Retinal pigment epithelial cell (primary cell): ENCODE data around the gene KIDINS220.

Source experiments
- DNase-seq: peaks from one replicate; pipeline ENCODE4 v3.0.0-alpha.2; 2010; ENCODE audit warnings: low read depth
- H3K4me3 ChIP-seq: 2 replicates; pipeline ENCODE4 v1.5.1; 2011; ENCODE audit warnings: mild to moderate bottlenecking, low read length, control low read depth, moderate library complexity
- TF ChIP-seq, protein P1 (sequence below): conservative IDR thresholded peaks from 2 replicates; pipeline ENCODE4 v1.5.1; 2011; ENCODE audit warnings: low read depth, low read length, control low read depth, inconsistent platforms

The KIDINS220 gene

GRCh38 chr2:8836971-8837794, at the start of gene KIDINS220:
TSS of gene KIDINS220 (minus strand) at chr2:8837613. CDS start at chr2:8827093, 10,520 bp downstream.
- TF ChIP-seq, protein P1, sequence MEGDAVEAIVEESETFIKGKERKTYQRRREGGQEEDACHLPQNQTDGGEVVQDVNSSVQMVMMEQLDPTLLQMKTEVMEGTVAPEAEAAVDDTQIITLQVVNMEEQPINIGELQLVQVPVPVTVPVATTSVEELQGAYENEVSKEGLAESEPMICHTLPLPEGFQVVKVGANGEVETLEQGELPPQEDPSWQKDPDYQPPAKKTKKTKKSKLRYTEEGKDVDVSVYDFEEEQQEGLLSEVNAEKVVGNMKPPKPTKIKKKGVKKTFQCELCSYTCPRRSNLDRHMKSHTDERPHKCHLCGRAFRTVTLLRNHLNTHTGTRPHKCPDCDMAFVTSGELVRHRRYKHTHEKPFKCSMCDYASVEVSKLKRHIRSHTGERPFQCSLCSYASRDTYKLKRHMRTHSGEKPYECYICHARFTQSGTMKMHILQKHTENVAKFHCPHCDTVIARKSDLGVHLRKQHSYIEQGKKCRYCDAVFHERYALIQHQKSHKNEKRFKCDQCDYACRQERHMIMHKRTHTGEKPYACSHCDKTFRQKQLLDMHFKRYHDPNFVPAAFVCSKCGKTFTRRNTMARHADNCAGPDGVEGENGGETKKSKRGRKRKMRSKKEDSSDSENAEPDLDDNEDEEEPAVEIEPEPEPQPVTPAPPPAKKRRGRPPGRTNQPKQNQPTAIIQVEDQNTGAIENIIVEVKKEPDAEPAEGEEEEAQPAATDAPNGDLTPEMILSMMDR, result no peak
- H3K4me3 ChIP-seq, result peak within 1 kb of the TSS; percentile 94
- DNase-seq, result no peak

DNA sequence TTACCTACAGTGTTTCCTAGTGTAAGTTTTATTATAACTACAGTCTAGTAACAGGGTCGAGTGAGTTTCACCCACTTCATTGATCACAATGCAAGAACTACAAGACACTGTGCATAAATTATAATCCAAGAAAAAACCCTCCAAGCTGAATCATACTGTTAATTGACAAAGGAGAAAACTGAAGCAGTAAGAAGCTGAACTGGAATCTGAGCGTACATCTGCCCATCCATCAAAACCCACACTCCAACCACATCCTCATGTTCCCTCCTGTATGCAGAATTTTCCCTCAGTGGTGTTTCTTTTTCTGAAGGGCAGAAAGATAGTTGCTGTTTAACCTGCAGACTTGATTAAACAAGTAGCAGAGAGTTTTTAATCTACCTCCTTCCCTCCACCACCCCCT, 49.5 kb upstream of the KIDINS220 start:
- DNase-seq, result no peak
- TF ChIP-seq, protein P1, result no peak

DNA sequence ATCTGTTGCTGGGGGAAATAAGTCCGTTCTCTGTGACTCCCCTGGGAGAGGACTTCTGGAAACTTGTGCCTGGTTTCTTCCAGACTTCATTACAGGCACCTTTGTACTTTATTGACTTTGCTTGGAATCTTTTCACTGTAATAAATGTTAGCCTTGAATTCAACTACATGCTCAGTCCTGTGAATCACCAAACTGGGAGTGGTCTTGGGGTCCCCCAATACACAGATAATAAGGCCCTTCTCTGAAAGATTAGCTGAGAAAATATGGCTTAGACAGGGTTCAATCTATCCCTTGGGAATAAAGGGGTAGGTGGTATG, 48.7 kb upstream of the KIDINS220 start:
- no peak for DNase-seq
- TF ChIP-seq, protein P1, result no peak
- no peak overlapping the region for H3K4me3 ChIP-seq

More for the DNA sequence above, 49.5 kb upstream of the KIDINS220 start:
- H3K4me3 ChIP-seq, result no peak overlapping the region

DNA sequence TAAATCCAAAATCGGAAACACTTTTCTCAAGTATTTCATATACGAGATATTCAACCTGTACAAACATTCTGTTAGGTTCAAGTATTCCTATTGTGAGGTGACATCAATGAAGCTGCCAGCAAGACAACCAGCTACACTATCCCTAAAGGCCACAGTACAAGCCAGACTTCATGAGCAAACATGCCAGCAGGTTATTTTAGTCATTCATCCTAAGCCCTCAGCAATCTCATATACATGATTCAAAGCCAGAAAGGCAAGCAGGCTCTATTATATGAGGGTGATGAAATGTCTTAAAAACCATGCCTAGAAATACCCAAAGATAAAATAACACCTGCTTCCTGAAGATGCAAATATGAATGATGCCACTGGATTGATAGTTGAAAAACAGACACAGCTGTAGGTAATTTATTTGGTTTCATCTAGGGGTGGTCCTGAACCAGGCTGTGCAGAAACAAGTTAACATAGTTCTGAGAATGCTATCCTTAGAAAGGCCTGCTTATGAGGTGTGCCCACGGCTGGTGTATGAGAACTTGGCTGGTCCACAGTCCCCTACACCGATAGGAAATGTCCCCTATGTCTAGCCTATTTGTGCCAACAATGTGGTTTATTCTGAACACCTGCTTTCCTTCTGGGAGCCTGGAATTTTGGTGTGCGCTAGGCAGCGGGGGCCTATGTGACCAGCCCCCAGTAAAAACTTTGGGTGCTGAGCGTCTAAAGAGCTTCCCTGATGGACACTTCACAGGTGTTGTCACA, 48.2 kb upstream of the KIDINS220 start:
- no peak for DNase-seq
- TF ChIP-seq, protein P1, result no peak

GRCh38 chr2:8884812-8885211, 47.4 kb upstream of the KIDINS220 start:
- TF ChIP-seq, protein P1, result no peak
- DNase-seq, result no peak
- H3K4me3 ChIP-seq, result no peak overlapping the region

More for the DNA sequence above, 48.2 kb upstream of the KIDINS220 start:
- no peak overlapping the region for H3K4me3 ChIP-seq

GRCh38 chr2:8882094-8882493, 44.7 kb upstream of the KIDINS220 start:
- TF ChIP-seq, protein P1, result peak; percentile 55
- DNase-seq, result no peak
- H3K4me3 ChIP-seq, result no peak overlapping the region
